Stimulated activated CD8-positive, alpha-beta memory T cell treated with anti-CD3 and anti-CD28 coated beads, Interleukin-7, amount 100 ng/mL, for 48 hours (primary cell): ENCODE results near the gene STK32A.
"Not testable (repeated sequence)": the region's sequence is repeated elsewhere in the genome, so short reads cannot be mapped to it uniquely, and the experiment has no call there.

ENCODE experiments used
- DNase-seq, 2 donors: peaks; one replicate each; pipeline ENCODE4 v3.0.0-alpha.2; 2020; ENCODE audit warnings: low read depth in 1 of 2; ENCODE audit errors: extremely low read depth in 1 of 2

STK32A gene

DNA sequence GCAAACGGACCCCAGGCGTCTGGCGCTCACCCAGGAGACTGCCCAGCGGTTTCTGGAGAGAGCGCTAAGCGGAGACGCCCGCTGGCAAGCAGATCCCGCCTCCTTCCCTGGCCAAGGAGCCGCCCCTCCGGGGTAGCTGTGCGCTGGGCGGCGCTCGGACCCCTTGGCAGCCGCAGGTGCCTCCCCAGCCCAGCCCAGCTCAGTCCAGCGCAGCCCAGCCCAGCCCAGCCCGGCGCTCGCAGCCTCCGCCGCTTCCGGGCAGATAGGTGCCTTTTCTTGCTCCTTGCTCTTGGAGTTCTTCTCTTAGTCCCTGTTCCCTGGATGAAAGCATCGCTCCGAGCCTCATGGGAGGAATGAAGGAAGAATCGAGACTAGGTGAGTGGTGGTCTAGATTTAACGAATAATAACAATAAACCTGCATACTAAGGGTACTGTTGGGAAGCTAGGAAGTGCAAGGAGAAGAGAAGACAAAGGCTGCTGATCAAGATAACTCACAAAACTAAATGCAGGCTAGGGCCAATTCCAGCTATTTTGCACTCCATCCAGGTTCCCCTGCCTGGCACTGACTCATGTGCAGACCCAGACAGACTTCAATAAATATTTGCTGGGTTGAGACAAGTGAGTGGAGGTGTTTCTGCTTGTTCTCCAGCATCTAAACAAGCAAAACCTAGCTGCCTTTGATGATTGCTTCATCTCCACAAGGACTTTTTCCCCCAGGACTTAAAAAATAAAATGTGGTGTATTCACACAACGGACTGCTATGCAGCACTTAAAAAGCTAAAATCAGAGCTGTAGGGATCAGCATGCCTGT, at the start of gene STK32A:
TSS of gene STK32A (plus strand) at position 202 of the 811 bp plus-strand sequence. CDS start 4,609 bp downstream, outside the sequence.
- no peak for DNase-seq

DNA sequence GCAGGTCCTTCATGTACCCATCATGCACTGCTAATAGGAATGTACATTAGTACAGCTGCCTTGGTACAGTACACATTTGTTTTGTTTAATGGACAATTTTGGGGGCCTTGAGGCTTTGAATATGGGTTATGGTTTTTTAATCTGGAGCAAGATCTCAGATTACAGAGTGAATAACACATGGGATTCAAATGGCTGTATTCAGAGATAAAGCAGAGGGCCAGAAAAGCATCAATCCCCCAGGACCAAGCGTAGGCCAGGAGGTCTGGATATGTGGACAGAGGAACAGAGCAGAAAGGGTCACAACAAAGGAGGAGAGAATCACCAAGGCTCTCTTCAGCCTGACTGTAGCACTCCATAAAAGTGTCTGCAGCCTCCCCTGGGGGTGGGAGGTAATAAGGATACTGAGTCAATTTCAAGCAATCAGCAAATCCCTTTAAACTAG, 47.7 kb upstream of the STK32A start:
- DNase-seq: no peak

DNA sequence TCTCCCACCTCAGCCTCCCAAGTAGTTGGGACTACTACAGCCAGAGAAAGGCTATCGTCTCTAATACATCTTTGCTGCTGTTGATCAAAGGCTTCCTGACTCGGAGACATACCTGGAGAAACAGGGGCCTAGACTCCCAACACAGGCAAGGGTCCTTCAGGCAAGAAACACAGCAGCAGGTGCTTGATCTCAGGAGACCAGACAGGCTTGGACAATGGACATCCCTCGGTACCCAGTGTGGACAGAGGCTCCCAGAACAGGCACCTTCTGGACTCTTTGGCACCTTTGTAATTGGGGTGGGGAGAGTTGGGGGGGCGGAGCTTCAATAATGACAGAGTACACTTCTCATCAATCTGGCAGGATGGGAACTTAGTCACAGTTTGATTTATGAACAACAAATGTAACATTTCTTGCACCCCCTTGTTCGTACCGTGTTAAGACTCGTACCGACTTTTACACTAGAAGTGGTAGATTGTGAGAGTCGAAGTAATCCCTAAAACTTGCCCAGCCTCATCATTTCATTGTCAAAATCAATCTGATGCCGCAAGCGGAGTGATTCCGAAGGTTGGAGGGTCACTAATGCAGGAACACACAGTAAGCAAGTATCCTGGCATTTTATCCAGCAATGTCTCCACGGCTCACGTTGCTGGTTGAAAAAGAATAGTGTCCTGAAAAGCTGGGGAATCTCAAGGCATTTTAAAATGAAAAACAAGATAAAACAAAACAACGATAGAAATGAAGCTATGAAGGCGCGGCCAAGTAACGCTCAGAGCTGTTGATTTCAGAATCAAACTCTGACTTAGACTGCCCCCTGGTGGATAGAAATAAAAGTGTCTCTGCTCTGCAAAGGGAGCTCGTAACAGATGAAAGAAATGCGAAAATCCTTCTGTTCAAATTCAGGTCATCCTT, 46.4 kb upstream of the STK32A start:
- no peak for DNase-seq

DNA sequence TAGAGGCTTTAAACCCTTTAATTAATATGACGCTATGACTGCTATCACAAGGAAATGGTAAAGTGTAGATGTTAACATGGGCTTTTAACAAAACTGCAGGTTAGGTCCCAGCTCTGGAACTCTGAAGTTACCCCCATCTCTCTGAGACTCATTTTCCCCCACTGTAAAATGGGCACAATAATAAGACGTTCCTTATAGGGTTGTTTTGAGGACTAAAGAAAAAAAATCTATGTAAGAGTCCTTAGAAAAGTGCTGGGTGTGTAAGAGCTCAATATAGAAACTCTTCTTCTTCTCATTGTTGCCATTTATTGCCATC, 45.8 kb upstream of the STK32A start:
- DNase-seq: no peak

DNA sequence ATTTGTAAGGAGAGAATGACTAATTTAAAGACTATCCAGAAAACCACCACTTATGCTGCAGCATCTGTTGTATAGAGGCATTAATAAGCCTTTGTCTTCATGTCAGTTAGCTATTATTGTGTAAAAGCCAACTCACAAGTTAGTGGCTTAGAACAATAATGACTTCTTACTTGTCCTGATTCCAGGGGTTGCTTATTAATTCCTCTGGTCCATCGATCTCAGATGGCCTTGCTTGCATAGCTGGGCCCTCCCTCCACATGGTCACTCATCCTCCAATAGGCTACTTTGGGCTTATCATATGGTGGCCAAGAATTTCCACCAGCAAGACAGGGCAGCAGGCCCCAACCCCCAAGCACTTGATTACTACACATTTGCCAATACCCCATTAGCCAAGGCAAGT, 44.5 kb upstream of the STK32A start:
- no peak for DNase-seq

DNA sequence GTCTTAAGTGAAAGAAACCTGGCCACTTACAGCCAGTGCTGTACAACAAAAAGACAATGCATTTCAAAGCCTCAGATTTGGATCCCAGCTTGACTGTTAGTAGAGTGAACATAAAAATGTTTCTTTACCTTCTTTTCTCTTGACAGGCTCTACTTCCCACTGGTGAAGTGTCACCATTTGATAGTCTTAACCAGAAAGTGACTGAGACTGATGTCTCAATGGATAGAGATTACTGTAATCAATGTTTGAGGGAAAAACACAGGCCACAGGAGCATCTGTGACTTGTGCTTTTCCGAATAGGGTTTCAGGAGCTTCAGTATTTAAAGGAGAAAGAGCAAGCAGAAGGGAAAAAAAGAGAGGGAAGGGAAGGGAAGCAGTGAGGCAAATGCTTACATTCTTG, 41.7 kb upstream of the STK32A start:
- DNase-seq: no peak

DNA sequence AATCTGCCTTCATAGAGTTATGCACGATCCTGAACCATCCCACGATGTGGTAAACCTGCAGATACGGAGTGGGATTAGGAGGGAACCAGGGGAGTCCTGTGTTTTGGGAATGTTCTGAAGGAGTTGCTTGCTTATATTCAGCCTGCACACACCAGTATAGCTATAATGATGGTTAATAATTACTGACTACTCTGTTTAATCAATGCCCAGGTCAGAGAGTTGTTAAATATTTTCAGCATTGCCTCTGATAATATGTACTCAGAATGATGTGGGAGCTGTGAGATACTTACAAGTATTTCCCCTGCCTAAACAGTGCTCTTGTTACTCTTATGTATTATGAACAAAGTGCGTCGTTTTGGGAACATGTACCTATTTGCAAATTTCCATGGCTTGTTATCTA, 34.8 kb upstream of the STK32A start:
- no peak for DNase-seq

DNA sequence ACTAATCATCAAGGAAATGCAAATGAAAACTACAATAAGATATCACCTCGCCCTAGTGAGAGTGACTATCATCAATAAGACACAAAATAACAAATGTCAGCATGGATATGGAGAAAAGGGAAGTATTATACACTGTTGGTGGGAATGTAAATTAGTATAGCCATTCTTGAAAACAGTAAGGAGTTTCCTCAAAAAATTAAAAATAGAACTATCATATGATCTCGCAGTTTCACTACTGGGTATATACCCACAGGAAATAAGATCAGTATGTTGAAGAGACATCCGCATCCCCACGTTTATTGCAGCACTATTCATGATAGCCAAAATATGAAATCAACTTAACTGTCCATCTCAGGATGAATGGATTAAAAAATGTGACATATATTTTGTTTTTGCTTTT, 31.6 kb upstream of the STK32A start:
- no peak for DNase-seq

DNA sequence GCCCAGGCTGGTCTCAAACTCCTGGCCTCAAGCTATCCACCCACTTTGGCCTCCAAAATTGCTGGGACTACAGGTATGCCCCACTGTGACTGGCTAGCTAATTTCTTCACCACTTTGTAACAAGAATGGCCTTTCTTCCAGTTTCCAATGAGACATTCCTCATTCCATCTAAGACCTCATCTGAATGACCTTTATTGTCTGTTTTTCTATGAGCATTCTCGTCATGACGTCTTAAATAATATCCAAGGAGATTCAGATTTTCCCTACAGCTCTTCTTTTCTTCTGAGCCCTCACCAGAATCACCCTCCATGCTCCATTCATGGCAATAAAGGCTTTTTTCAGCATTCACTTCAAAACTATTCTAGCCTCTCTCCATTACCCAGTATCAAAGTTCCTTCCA, 30.2 kb upstream of the STK32A start:
- DNase-seq: no peak

DNA sequence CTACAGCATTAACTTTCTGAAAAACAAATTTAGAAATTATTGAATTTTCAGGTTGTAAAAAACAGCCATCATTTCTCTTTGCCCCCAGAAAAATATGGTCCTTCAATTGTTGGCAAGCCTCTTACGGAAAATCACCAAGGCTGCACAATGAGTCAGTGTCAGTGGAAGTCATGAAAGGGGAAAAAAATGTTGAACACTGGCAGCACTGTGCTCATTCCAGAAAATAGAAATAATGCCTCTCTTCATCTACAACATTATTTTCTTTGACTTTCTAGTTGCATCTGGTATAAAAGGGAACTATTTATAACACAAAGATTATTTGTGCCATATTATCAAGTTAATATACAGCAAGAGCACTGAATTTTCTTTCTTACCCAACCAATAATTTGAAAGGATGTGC, 26.7 kb upstream of the STK32A start:
- DNase-seq: no peak

DNA sequence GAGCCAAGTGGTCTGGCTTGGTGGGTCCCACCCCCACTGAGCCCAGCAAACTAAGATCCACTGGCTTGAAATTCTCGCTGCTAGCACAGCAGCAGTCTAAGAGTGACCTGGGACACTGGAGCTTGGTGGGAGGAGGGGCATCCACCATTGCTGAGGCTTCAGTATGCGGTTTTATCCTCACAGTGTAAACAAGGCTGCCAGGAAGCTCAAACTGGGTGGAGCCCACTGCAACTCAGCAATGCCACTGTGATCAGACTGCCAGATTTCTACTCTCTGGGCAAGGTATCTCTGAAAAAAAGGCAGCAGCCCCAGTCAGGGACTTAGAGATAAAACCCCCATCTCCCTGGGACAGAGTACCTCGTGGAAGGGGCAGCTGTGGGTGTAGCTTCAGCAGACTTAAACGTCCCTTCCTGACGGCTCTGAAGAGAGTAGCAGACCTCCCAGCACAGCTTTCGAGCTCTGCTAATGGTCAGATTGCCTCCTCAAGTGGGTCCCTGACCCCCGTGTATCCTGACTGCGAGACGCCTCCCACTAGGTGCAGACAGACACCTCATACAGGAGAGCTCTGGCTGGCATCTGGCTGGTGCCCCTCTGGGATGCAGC, 18.2 kb upstream of the STK32A start:
- no peak for DNase-seq

DNA sequence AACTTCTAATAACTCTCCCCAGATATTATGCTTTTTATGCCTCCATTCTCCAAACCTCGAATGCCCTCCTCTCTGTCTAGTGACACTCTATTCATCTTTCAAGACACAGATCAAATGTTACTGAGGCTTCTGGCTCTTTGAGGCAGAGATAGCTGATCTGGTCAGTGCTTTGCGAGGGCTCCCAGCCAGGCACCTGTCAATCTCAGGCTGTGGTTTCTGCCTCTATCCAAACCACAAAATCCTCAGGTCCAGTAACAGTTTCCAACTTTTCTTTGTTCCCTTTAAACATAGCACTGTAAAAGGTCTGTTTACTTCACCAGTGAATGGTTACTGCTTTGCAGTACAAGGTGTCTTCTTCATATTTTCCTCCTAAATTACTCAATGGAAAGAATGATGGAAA, 11.5 kb upstream of the STK32A start:
- no peak for DNase-seq

DNA sequence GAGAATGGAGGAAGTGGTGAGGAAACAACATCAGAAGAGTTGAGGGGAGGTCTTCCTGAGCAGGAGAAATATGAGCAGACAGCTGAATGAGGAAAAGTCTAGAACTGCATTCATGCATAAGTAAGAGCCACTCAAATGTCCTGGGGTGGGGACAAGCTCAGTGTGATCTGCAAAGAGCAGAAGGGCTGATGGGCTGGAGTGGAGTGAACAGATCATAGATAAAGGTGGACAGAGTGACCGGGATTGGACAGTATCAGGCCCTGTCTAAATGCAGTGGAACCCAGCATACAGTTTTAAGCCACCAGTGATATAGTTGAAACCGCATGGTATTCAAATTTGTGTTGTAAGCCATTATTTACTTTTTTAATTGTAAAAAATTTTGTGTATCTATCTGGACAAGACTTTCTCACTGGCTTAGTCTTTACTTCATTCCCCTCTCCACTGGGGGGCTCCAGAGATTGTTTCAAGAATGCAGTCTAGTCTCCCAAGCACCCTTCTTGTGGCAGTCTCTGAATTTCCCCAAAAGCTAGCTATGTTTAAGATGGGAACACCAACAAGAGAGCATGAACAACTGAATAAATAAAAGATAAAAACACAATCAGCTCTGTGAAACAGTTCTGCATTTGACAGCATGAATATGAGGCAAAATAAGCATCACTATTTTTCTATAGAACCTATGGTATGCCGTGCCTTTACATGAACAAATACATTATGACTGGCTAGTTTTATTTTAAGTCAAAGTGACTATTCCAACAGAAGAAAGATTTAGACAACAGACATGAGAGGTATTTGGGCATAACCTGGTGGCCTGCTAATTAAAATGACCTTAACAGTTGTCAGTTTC, 10.7 kb upstream of the STK32A start:
- DNase-seq: no peak

DNA sequence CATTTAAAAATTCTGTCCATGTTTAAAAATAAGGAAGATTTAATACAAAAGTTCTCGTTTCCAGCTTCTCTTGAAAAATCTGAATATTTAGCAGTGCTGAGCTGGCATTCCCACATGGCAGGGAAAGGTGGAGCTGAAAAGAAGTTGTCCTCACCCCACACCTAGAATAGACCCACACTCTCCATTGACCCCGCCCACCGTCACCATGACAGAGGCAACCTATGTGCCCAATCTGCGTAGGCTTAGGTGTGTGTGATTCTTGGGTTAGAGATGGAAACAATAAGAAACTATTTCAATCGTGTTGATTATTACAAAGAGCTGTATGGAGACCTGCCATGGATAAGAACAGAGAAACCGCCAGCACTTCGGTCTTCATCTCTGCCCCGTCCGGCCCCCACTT, 8.9 kb upstream of the STK32A start:
- no peak for DNase-seq

DNA sequence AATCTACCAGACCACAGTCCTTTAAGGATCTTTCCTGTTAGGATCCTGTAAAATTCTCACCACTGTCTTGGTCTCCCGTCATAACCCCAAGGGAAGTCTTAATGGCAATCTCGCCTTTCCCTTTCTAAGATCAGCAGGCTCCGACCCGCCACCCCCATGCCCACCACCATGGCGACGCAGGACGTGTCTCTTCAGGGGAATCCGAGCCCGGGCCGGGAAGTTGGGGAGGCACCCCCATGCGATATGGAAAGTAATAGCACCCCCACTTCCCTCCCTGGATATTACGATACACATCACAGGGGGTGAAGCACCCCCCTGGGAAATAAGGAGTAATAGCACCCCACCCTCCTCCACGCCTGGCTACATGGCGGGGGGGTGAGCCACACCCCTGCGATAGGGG, 8.3 kb upstream of the STK32A start:
- no peak for DNase-seq

DNA sequence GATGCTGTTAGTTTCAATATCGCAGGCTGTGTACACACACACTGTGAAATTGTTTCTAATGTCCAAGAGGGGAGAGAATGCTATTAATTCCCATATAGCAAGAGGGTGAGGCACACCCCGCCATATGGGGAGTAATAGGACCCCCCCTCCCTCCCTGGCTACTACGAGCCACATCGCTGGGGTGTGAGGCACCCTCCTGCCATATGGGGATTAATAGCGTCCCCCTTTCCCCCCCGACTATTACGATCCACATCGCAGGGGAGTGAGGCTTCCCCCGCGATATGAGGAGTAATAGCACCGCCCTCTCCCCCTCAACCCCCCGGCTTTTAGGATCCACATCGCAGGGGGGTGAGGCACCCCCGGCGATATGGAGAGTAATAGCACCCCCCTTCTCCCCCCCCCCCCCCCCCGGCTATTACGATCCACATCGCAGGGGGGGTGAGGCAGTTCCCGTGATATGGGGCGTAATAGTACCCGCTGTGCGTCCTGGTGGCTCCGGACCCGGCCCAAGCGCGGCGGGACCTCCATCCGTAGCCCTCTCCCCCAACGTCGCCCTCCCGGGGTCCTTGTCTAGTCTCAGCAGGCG, 494 bp upstream of the STK32A start:
- DNase-seq: no peak

DNA sequence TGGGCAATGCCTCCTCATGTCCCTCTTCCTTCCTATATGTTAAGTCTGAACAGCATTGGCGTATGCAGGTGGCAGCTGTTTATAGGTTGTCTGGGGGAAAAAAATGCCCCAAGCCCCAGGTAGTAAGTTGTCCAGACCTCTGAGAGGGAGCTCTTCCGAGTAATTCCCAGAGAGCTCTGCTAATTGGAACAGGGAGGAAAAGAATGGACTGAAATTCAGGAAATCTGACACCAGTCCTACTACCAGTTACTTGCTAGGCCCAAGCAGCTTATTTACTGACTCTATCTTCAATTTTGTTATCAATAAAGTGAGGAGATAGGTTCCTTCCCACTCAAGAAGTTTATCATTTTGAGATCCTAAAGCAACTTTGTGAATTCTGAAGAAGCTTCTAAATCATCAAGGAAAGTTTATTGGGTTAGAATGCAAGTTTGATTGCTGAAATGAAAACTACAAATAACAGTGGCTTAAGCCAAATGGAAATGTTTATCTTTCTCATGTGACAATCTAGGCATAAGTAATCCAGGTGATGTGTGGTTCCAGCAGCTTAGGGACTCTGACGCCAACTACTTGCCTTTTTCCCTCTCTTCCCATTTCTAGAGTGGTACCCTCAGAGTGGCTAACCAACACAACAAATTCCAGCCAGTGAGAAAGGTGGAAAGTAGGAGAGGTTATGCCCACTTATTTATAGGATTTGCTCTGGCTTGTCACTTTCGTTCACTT, 5.6 kb downstream of the STK32A start:
- no peak for DNase-seq

DNA sequence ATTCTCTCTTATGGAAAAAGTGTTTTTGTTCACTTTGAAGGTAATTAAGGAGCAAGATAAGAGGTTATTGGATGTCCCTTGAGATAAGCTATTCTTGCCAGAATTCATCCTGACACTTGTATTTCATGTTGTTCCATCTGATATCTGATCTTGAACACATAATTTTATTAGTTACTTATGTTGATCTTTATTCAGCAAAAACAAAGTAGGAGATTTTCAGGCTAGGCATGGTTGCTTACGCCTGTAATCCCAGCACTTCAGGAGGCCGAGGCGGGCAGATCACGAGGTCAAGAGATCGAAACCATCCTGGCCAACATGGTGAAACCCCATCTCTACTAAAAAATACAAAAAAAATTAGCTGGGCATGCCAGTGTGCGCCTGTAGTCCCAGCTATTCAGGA, 8.4 kb downstream of the STK32A start:
- not testable (repeated sequence) for DNase-seq

DNA sequence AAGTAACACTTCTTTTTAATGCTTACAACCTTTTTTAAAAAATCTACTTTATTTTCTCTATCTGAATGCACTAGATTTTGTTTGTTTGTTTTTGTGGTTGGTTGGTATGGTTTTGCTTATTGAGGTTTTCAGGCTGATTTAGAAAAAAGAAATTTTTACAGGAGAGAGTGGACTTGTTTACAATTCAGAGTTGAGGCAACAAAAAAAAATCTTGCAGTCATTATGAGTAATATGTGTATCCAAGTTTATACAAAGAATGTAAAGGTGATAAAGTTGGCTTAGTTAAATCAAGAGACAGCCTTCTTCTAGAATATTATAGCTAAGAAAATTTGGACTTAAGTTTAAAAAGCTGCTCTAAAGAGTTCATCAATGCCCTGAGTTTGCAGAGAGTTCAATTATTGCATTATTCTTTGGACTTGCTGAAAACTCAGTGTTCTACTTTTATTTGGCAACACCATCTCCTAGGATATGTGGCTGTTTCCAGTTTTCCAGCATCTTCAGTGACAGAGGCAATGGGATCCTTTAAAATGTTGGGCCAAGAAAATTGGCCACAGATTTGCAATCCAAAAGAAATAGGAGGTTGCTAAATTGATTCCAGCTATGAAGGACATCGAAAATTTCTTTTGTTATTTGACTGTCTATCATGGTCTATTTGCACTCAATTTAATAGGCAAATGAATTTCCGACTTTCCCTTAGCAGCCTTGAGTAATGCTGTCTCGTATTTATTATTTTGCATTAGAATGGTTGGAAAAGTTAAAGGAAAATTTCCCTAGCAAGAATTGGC, 10.7 kb downstream of the STK32A start:
- DNase-seq: no peak
